GM23338 (cell line): ENCODE measurements around the gene BACE2. TPM values are rescaled to one million over a fixed set of nuclear protein-coding genes. Genes with fewer than 3 reads are reported as not detected.

Experiments
- ATAC-seq: fragments of 200-7000 bp; cut with Tn5 transposase; 3 replicates; pipeline ENCODE4 v1.9.1; 2020
- DNase-seq: peaks from one replicate; pipeline ENCODE4 v3.0.0-alpha.2; 2015; ENCODE audit warnings: low spot score
- H2AFZ ChIP-seq: fragments of 200-600 bp; sonication (generic); 2 replicates; pipeline ENCODE4 v1.8.0; 2016; ENCODE audit warnings: antibody characterized with exemption, mild to moderate bottlenecking, moderate library complexity
- H3F3A ChIP-seq: fragments of 200-600 bp; sonication (generic); replicated peaks from 2 replicates; pipeline ENCODE4 v1.8.0; 2017; ENCODE audit warnings: antibody characterized with exemption, mixed run types, low read depth
- H3K27ac ChIP-seq: fragments of 200-600 bp; sonication (generic); 2 replicates; pipeline ENCODE4 v1.6.1; 2016; ENCODE audit warnings: low read depth
- H3K27me3 ChIP-seq: fragments of 200-600 bp; sonication (generic); 2 replicates; pipeline ENCODE4 v1.8.0; 2016; ENCODE audit warnings: mild to moderate bottlenecking, mixed run types, moderate library complexity; ENCODE audit not compliant: insufficient read depth
- H3K36me3 ChIP-seq: fragments of 200-600 bp; sonication (generic); 2 replicates; pipeline ENCODE4 v1.8.0; 2016; ENCODE audit warnings: mild to moderate bottlenecking; ENCODE audit not compliant: insufficient read depth
- H3K4me1 ChIP-seq: fragments of 200-600 bp; sonication (generic); 2 replicates; pipeline ENCODE4 v1.8.0; 2016; ENCODE audit warnings: mild to moderate bottlenecking, moderate library complexity; ENCODE audit not compliant: insufficient read depth
- H3K4me2 ChIP-seq: fragments of 200-600 bp; sonication (generic); 2 replicates; pipeline ENCODE4 v1.7.1; 2017; ENCODE audit warnings: mixed run types
- H3K4me3 ChIP-seq: fragments of 200-600 bp; sonication (generic); 2 replicates; pipeline ENCODE4 v1.6.1; 2016; ENCODE audit warnings: mixed run types
- H3K79me2 ChIP-seq: fragments of 200-600 bp; sonication (generic); replicated peaks from 2 replicates; pipeline ENCODE4 v1.8.0; 2017; ENCODE audit warnings: mild to moderate bottlenecking; ENCODE audit not compliant: insufficient read depth
- H3K9me2 ChIP-seq: fragments of 200-600 bp; sonication (generic); 2 replicates; pipeline ENCODE4 v1.8.0; 2017; ENCODE audit not compliant: insufficient read depth
- H4K20me1 ChIP-seq: fragments of 200-600 bp; sonication (generic); replicated peaks from 2 replicates; pipeline ENCODE4 v1.8.0; 2017; ENCODE audit warnings: mild to moderate bottlenecking; ENCODE audit not compliant: insufficient read depth
- H3K27ac Mint-ChIP-seq: 2 replicates; pipeline ENCODE4 v1.8.0; 2020; ENCODE audit warnings: inconsistent platforms, mild to moderate bottlenecking, moderate library complexity, mixed read lengths
- H3K27me3 Mint-ChIP-seq: 3 replicates; pipeline ENCODE4 v1.8.0; 2022; ENCODE audit warnings: low read depth, mild to moderate bottlenecking, moderate library complexity, mixed read lengths, inconsistent platforms; ENCODE audit not compliant: insufficient read depth, poor library complexity
- H3K36me3 Mint-ChIP-seq: 3 replicates; pipeline ENCODE4 v1.8.0; 2021; ENCODE audit warnings: low read depth, mild to moderate bottlenecking, inconsistent platforms, moderate library complexity, mixed read lengths
- H3K4me1 Mint-ChIP-seq: 3 replicates; pipeline ENCODE4 v1.8.0; 2020; ENCODE audit warnings: mild to moderate bottlenecking, inconsistent platforms, mixed read lengths
- H3K4me3 Mint-ChIP-seq: 3 replicates; pipeline ENCODE4 v1.8.0; 2021; ENCODE audit warnings: moderate library complexity, mild to moderate bottlenecking, inconsistent platforms, mixed read lengths
- H3K9me3 Mint-ChIP-seq: 3 replicates; pipeline ENCODE4 v1.8.0; 2020; ENCODE audit warnings: moderate library complexity, mild to moderate bottlenecking, inconsistent platforms, mixed read lengths
- EZH2phosphoT487 ChIP-seq: fragments of 200-600 bp; sonication (generic); IDR thresholded peaks from one replicate; pipeline ENCODE4 v1.8.1; 2018; ENCODE audit warnings: antibody characterized with exemption; ENCODE audit not compliant: unreplicated experiment
- JUNB ChIP-seq: IDR thresholded peaks from one replicate; pipeline ENCODE4 v1.6.1; 2016; ENCODE audit warnings: antibody characterized with exemption; ENCODE audit not compliant: unreplicated experiment
- REST ChIP-seq: IDR thresholded peaks from one replicate; pipeline ENCODE4 v1.6.1; 2018; ENCODE audit warnings: antibody characterized with exemption; ENCODE audit not compliant: unreplicated experiment
- STAT1 ChIP-seq: IDR thresholded peaks from one replicate; pipeline ENCODE4 v1.6.1; 2016; ENCODE audit warnings: antibody characterized with exemption; ENCODE audit not compliant: unreplicated experiment
- ZNF331 ChIP-seq: fragments of 250-450 bp; sonication (Bioruptor Pico); IDR thresholded peaks from 2 replicates; pipeline ENCODE4 v1.5.0; 2020; ENCODE audit warnings: low read depth, mild to moderate bottlenecking, moderate library complexity
- ZNF462 ChIP-seq: fragments of 250-450 bp; sonication (Bioruptor Pico); IDR thresholded peaks from 2 replicates; pipeline ENCODE4 v1.5.0; 2020; ENCODE audit warnings: mild to moderate bottlenecking, moderate library complexity
- polyA plus RNA-seq: library from polyadenylated mRNA; unstranded; fragments of >200 nt; fragmentation: Nextera tagmentation; extraction: Ambion mirVana; gene quantifications from 2 replicates; pipeline ENCODE4 v1.2.1, GENCODE V29; 2016
- total RNA-seq: library from RNA; depleted of rRNA; stranded (reverse); fragments of >200 nt; shearing (Covaris generic); gene quantifications from 2 replicates; pipeline ENCODE4 v1.2.3, GENCODE V29; 2014

BACE2 gene
- total and polyA plus RNA-seq, 2 experiments from 2014 or later, result 3.5 to 6.8 TPM

GRCh38 chr21:41139951-41140350 is 28.0 kb upstream of the BACE2 start (continued):
- TF ChIP-seq STAT1 (no peak), ZNF462 (CRISPR knock-in tag) (no peak), JUNB (no peak)

GRCh38 chr21:41141031-41141457 is 26.9 kb upstream of the BACE2 start:
- DNase-seq, result no peak
- no peak overlapping the region for H3K27ac ChIP-seq
- peaks cover 9% of the 10 kb centered on the region for H3K36me3 Mint-ChIP-seq

More at GRCh38 chr21:41141031-41141457, 26.9 kb upstream of the BACE2 start:
- H3K9me3 Mint-ChIP-seq, result peaks cover 58% of the 10 kb centered on the region
- no peaks in the 10 kb centered on the region for H3K27me3 ChIP-seq
- no peaks in the 10 kb centered on the region for H3K79me2 ChIP-seq
- H2AFZ ChIP-seq, result no peak overlapping the region
- no peak overlapping the region for H3K27ac Mint-ChIP-seq
- H3K4me3 Mint-ChIP-seq, result no peak overlapping the region
- no peaks in the 10 kb centered on the region for H3K9me2 ChIP-seq
- no peaks in the 10 kb centered on the region for H3K4me1 ChIP-seq
- no peaks in the 10 kb centered on the region for H3K36me3 ChIP-seq
- no peaks in the 10 kb centered on the region for H3F3A ChIP-seq
- ATAC-seq, result no peak
- no peak overlapping the region for H3K4me2 ChIP-seq
- no peak overlapping the region for H3K4me3 ChIP-seq
- no peaks in the 10 kb centered on the region for H3K4me1 Mint-ChIP-seq
- H3K27me3 Mint-ChIP-seq, result peaks cover 18% of the 10 kb centered on the region
- no peak for TF ChIP-seq EZH2phosphoT487
- no peak for TF ChIP-seq ZNF462 (CRISPR knock-in tag)
- no peak for TF ChIP-seq ZNF331 (CRISPR knock-in tag)
- no peak for TF ChIP-seq REST
- H4K20me1 ChIP-seq, result no peaks in the 10 kb centered on the region
